ENCODE data around the gene CFAP54.
A peak's percentile ranks its signal among the peaks of the same experiment; 100 is the strongest.
"Not testable (repeated sequence)": the region's sequence is repeated elsewhere in the genome, so short reads cannot be mapped to it uniquely, and the experiment has no call there.

Gene CFAP54

DNA sequence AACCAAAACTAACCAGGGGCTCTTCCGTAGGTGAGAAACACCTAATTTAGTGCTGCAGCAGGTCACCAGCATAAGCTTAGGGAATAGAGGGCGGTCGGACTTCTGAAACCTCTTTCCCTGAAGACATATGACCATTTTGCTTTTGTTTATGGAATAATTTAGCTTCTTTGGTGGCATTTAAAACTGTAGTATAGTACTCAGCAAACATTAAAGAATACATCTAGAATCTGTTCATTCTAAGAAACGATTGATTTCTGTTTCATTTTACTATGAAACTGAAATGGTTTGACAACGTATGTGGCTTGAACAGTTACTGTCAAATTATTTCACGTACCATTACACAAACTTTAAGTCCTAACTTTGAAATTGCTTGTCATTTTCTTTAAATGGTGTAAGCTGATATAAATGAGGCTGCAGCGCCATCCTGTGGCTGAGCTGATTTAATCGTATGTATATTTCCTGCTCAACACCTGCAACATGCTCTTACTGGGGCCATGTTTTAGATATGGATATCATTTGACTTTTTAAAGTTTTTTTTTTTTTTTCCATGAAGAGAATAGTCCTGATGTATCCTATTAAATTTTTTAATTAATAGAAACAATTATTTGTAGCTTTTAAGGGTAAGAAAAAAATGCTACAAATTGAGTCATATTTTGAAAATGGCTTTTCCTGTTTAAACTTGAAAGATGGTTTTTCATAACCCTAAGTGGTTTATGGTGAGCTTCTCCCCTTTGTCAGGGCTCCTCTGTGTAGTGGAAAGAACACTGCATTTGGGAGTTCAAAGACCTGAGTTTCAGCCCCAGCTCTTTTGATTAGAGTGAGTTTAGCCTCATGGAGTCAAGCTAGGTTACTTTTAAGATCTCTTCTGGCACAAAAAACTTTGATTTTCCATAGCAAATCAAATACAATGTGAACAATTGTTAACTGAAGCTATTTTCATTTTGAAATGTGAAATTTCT lies 27.4 kb downstream of the CFAP54 start:
- DNase-seq: peak; percentile 63

DNA sequence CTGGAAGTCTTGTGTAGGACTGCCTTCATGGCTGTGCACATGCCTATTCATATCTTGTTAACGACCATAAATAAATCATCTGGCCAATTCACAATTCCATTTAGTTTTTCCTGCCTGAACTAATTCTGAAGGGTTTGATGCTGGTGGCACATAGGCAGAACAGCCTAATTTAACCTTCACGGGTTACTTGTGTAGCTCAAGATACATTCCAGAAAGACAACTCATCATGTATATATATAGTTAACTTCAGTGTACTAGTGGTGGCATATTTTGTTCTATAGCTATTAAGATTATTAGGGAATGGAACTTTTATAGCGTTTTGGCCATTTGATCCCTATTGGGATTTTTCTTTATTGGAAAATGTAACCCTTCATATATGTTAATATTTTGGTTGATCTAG lies 31.4 kb downstream of the CFAP54 start:
- peak; percentile 22 for DNase-seq

DNA sequence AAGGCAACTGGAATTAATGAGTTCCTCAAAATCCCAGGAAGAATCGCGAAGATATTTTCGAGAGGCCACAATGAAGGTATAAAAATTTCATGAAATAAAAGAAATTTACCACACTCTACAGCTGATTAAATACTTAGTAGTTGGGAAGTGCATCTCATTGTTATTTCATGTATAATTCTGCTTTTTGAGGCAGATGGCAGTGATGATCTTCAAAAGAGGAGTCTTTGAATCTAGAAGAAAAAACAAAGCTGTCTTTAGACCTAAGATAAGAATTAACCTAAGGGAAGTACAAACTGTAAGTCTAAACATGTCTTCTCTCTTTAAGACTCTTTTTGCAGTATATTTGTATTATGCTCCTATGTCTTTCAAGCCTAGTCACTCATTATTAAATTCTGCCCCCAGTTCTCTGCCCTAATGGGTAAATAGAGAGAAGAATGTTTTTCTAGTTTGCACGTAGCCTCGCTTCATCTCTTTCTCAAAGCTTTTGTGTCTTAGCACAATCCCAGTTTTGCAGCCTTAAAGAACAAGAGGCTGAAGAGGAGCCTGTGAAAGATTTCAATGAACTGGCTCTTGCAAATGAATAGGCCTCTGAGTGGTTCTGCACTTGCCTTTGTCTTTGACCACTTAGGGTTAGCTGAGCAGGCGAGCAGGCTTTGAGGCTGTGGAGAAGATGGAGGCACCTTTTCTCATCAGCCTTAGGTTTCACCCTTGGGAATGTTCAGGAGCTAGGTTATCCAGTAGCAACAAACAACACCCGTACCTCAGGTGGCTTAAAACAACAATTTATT lies 32.7 kb downstream of the CFAP54 start:
- no peak for DNase-seq

DNA sequence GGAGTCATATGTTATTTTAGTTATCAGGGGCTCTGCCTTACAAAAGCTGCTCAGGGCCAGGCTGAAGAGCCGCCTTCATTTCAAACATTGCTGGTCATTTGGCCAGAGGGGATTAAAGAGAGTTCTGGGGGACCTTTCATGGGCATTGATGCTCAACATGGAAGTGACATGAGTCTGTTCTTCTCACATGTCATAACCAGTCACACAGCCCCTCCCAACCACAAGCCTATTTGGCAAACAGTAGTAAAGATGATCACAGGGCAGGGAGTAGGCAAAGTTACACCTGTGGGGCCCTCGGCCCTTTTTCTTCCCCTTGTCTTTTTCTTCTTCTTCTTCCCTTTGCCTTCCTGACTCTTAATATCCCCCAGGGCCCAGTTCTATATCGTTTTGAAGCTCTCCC lies 33.3 kb downstream of the CFAP54 start:
- no peak for DNase-seq

DNA sequence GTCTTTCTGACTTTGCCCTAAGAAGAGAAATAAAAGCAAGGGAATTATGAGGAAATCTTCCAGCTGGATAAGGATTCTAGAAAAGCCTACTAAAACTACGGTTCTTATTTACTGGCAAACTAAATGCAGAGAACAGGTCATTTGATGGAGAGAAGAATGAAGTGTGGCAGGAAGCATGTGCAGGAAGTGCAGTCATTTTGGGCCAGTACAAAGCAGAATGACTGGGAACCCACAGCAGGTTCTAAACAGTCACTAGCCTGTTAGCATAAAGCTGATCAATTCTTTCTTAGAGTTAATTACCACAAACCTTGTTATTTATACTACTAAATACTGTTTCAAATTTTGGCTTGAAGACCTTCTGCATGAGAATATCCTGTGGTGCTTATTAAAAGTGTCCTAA lies 36.7 kb downstream of the CFAP54 start:
- DNase-seq: no peak

DNA sequence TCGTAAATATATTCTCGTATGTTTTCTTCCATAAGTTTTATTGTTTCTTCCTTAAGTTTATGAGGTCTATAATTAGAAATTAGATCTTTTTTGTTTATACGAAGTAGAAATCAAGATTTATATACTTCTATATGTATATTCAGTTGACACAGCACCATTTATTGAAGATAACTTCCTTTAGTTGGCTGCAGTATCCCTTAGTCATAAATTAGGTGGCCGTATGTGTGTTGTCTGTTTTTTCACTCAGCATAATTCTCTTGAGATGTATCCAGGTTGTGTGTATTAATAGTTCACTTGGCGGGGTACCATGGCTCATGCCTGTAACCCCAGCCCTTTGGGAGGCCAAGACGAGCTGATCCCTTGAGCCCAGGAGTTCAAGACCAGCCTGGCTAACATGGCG lies 40.5 kb downstream of the CFAP54 start:
- DNase-seq: no peak

DNA sequence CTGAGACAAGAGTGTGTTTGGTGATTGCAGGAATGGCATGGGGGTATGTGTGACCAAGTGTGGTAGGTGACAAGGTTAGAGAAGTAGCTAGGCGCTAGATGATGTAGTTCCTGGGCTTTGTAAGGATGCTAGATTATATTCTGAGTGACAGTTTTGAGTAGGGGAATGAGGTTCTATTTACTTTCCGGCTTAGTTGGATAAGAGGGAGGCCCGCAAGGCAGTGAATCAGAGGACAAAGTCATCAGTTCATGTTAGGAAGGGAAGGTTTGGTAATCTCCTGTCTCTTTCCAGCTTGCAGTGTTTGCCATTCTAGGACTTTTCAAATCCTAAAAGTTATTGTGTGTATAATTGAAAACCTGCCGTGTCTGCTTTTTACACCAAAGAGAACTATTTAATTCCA lies 45.0 kb downstream of the CFAP54 start:
- DNase-seq: no peak

DNA sequence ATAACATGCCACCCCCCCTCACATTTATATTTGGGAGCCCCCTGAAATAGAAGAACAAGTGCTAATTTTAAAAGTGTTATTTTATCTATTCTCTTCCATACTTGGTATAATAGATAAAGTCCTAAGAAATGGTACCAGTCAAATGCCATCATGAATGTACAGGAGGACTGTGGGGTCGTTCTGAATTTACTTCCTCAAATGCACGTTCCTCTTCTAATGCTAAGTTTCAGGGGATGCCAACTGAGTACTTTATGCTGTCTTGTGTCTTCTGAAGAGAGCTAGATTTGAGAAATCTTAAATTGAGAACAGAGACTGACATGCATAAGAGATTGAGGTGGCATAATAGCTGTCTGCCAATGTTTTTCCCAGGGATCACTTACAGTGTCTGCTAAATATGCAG lies 59.0 kb downstream of the CFAP54 start:
- DNase-seq: no peak

DNA sequence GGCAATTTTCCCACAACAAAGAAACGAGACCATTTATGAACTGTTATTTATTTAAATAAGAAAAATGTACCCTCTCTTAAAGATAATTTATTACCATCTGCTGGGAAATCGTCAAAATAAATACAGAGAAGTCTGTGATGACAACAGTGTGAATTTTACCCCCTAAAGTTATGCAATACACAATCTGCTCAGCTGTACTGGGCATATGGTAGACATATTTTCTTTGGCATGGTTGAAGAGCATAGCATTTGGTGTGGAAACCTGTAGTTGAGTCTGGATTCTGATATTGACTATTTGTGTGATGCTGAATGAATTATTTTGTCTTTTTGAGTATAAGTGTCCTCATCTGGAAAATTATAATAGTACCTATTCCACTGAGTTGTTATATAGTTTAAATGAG lies 60.0 kb downstream of the CFAP54 start:
- no peak for DNase-seq

DNA sequence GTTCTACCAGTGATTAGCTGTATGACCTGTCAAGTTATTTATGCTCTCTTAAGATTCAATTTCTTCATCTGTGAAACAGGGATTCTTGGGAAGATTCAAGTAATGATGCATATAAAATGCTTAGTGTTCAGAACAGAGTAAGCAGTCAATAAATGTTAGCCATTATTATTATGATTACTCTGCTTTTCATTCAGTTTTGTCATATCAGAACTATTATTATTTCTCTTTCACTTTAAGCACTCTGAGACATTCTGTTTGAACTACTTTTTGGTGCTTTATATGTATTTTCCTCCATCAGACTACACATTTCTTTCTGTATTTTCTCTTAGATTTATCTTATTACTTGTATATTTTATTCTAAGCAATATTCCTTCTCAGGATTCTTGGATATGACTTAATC lies 81.2 kb downstream of the CFAP54 start:
- no peak for DNase-seq

DNA sequence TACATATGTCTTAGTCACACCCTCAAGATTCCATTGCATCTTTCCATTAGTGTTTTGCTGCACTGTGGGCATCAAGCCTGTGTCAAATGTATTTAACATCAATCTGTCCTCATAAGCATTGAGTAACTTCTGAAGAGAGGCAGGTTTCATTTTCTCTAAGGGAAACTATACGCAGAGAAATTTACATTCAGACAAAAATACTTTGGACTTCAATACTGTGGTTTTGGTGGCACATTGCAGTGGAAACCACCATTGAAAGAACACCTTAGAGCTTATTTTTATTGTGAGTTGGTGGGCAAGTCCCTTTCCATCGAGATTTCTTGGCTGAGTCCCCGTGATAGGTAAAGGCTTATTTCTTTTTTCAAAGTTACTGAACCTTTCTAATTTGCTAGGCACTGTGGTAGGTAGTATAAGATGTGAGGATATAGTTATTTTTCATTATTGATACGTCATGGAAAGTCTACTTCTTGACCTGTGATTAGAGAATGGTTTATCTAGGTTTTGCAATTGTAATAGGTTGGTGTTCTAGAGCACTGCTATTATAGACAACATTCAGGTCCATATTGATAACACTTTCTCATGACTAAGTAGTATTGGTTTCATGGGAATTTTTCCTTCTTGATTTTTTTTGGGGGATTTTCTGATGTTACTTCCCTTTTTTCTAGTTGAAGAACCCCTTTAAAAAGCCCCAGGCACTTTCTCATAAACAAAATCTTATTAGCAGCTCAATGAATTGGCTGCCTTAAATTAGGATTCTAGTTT lies 81.9 kb downstream of the CFAP54 start:
- peak; percentile 7 for DNase-seq

DNA sequence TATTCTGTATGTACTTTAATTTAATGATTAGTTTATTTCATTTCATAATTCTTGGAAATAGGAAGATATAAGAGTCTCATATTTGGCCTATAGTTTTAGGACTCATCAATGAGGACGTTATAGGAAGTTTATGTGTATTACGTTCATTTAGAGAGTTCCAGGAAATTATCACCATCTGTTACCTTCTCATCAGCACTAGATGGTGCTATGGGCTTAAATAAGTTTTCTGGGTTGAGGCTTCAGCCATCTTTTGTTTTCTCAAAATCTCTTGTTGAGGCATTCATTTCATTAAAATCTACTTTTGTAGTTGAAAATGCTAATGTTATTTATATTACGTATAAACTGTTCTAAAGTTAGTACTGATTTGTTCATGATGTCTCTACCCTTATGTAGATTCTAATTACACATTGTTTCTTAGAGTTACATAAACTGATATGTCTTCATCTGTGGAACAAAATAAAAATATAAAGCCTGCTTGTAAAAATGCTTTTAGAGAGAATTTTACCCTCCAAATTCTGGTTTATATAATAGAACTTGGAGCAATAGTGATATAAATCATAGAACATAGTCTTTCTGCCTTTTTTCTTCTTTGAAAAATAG lies 89.2 kb downstream of the CFAP54 start:
- DNase-seq: peak; percentile 54

DNA sequence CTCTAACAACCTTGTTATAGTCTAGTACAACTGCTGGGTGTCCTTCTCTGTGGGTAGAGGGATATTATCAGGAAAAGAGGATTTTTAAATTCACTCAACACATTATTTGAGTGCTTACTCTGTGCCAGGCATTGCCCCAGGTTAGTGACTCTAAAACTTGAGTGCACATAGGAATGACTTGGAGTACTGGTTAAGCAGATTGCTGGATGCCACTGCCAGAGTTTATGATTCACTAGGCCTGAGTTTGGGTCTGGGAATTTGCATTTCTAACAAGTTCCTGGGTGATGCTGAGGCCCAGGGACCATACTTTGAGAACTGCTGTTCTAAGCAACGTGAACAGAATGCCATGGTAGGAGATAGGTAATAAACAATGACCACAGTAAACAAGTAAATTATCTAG lies 96.6 kb downstream of the CFAP54 start:
- DNase-seq: no peak

DNA sequence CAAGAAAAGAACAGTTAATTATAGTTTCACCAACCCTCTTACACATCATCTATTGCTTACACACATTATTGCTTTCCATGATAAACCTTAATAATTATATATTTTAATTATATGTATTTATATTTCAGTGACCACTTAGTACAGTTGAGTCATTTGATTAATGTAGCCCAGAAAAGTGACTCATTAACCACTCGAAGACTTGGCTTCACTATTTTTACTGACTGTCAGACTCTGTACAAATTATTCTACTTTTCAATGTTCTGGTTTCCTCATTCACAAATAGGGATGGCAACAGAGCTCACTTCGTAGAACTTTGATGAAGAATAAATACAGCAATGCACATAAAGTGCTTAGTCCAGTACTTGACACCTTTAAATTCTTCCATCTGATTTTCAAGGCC lies 98.3 kb downstream of the CFAP54 start:
- DNase-seq: peak; percentile 39

DNA sequence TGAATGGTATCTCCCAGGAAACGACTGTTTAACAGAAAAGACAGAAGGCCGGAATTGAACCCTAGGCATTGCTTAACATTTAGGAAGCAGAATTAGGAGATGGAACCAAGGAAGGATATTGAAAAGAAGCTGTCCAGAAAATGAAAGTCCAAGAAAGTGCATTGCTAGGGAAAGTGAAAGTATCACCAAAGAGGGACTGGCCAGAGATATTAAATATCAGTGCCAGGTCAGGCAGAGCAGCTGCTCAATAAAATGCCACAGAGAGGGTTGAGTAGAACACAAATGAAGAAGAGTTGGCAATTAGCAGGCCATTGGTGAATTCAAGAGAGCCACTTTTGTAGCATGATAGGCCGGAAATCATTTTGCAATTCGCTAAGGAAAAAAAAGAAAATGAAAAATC lies 101.6 kb downstream of the CFAP54 start:
- DNase-seq: no peak

DNA sequence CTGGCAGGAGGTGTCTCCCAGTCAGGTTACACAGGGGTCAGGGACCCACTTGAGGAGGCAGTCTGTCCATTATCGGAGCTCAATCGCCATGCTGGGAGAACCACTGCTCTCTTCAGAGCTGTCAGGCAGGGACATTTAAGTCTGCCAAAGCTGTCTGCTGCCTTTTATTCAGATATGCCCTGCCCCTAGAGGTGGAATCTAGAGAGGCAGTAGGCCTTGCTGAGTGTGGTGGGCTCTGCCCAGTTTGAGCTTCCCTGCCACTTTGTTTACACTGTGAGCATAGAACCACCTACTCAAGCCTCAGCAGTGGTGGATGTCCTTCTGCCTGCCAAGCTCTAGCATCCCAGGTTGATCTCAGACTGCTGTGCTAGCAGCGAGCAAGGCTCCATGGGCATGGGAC lies 115.0 kb downstream of the CFAP54 start:
- not testable (repeated sequence) for DNase-seq

DNA sequence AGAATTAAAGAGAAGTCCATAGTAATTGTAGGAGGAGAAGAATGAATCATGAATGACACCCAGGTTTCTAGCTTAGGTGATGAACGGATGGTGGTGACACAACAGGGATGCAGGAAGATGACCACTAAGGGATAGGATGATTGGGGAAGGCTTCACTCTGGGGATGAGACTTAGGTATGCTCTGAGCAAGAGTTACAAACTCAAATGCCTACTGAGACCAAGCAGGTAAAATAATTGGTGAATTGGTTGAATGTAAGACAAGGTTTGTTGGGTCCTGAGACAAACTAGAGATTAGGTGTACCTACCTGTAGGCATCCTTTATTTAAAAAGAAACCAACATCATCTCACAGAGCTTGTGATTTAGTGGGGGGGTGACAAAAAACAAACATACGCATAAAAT lies 116.3 kb downstream of the CFAP54 start:
- DNase-seq: no peak

DNA sequence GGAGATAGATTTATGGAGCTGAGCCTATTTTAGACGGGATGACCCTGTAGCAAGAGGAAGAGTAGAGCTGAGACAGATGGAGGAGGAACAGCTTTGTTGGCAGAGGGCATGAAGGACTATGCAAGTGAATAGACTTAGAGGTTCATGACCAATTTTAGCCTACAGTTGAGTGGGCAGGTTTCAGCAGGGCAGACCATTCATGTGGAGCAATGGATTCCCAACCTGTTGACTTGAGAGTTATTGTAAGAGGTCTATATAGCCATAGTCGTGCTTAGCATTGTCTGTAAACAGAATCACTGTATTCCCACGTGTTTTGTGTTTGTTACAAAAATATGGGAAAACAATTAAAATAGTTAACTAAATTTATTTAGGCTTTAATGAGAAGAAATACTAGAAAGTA lies 116.8 kb downstream of the CFAP54 start:
- DNase-seq: no peak

DNA sequence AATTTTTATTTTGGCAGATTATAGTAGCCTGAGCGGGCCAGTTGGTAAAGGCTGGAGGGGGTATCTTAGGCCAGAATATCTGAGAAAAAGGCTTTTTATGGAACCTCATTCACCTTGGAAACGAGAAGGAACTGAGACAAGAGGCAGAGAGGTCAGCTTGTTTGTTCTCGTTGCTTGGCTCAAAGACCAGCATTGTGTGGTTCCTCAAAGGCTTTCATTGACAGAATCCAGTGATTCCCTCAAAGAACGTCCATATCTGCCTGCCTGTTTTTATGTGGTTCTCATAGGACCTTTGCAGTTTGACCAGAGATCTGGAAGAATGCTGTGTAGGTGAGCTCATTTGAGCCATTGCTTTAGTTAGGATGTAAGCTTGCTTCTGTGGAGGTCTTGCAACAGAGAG lies 117.3 kb downstream of the CFAP54 start:
- no peak for DNase-seq

DNA sequence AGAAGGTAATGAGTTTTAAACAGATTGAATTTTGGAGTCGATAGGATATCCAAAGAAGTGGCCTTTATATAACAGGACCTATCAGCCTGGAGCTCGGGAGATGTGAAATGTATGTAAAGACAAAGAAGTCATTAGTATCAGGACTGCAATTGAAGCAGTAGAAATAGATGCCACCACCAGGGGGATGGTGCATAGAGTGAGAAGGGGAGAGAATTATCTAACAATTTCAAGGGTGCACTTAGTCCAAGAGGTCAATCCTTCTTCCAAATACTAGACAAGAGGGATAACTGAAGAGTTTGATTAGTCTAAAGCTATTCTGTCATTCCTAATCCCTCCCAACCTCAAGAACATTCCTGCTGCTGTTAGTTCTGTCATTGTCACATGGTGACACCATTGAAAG lies 127.8 kb downstream of the CFAP54 start:
- DNase-seq: no peak

DNA sequence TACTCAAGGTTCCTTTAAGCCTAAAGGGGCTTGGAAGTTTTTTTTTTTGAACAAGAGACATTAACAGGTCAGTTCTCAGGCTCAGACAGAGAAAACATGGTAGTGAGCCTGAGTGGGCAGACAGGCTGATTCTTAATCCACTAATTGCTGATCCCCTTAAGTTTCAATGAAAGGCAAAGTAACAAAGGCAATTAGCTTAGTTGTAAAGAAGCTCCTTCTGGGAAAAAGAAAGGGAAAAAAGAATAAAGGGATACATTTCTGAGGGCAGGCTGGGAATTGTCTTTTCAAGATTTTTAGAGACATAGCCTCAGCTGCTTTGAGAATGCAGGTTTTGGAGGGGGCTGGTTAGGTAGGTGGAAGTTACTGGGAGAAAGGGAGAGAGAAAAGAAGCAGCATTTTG lies 133.8 kb downstream of the CFAP54 start:
- no peak for DNase-seq

DNA sequence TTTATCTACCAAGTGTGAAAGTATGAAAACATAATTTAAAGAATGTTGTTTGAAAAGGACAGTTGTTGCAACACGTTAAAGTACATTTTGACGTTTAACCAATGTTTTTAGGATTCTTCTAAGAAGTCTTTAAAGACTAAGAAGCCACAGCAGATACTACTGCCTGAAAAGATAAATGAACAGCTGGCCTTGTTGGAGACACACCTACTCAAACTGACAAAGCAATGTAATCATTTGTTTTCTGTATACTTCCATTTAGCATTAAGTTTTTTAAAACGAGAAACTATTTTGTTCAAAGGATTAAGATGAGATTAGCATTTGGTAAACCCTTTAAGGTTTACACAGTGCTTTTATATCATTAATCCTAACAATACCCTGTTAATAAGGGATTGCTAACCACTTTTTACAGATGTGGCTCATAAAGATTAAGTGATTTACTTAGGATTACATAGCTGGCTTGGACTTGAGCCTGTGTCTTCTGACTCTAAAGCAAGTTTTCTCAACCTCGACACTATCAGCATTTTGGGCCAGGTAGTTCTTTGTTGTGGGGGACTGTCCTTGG lies 134.4 kb downstream of the CFAP54 start:
- no peak for DNase-seq
